IgD-negative memory B cell (primary cell): ENCODE data around the gene ATG14. TPM values are rescaled to one million over a fixed set of nuclear protein-coding genes. Genes with fewer than 3 reads are reported as not detected.

Source experiments
- polyA plus RNA-seq: library from polyadenylated mRNA; unstranded; fragments of 300-500 nt; fragmentation: Illumina TruSeq; gene quantifications from one replicate; pipeline ENCODE4 v1.2.3, GENCODE V29; 2021

Gene ATG14
- polyA plus RNA-seq, 1 donor from 2014 or later = 4.8 TPM

Other genes starting within 250 kb of the ATG14 start
- not detected for gene DLGAP5, start 220.2 kb downstream of the ATG14 start, polyA plus RNA-seq
- gene FBXO34, start 140.4 kb downstream of the ATG14 start, polyA plus RNA-seq = 23.7 TPM
- not detected for gene TBPL2, start 28.8 kb upstream of the ATG14 start, polyA plus RNA-seq
- gene KTN1, start 168.4 kb upstream of the ATG14 start, polyA plus RNA-seq = 55.3 TPM